Stomach (tissue), 9 donors: ENCODE measurements around the gene SLC22A31. TPM values are rescaled to one million over a fixed set of nuclear protein-coding genes. Genes with fewer than 3 reads are reported as not detected.

Experiments
- DNase-seq, 2 donors: peaks; one replicate each; pipeline versions ENCODE4 v3.0.0 to v3.0.0-alpha.2; 2013 to 2019
- H3K27ac ChIP-seq, 5 donors: fragments of 200-600 bp in 4 of 5; sonication (generic) in 4 of 5; one replicate each; pipeline ENCODE4 v1.5.1; 2013 to 2019; ENCODE audit warnings: mild to moderate bottlenecking in 1 of 5, moderate library complexity in 1 of 5
- H3K27me3 ChIP-seq, 3 donors: fragments of 200-600 bp; sonication (generic); one replicate each; pipeline ENCODE4 v1.5.1; 2017 to 2019; ENCODE audit warnings: mixed run types in 1 of 3
- H3K36me3 ChIP-seq, 4 donors: fragments of 200-600 bp; sonication (generic); 1 replicate in 3 of 4; 2 replicates in 1 of 4; pipeline ENCODE4 v1.5.1; 2016 to 2019
- H3K4me1 ChIP-seq, 4 donors: fragments of 200-600 bp; sonication (generic); one replicate each; pipeline ENCODE4 v1.5.1; 2016 to 2019
- H3K4me3 ChIP-seq, 4 donors: fragments of 200-600 bp; sonication (generic) in 3 of 4; one replicate each; pipeline ENCODE4 v1.5.1; 2016 to 2019; ENCODE audit warnings: mild to moderate bottlenecking in 1 of 4
- H3K9me3 ChIP-seq, 4 donors: fragments of 200-600 bp; sonication (generic); one replicate each; pipeline ENCODE4 v1.5.1; 2016 to 2019
- CTCF ChIP-seq, 7 experiments: fragments of 450-650 bp in 4 of 7; fragments of 200-600 bp in 3 of 7; sonication (generic) in 3 of 7; IDR thresholded peaks; one replicate each; pipeline ENCODE4 v1.5.1; 2016 to 2019; ENCODE audit warnings: antibody characterized with exemption in 7 of 7, control low read depth in 2 of 7, mild to moderate bottlenecking in 1 of 7
- EP300 ChIP-seq: sonication (generic); formaldehyde crosslinking; IDR thresholded peaks from one replicate; pipeline ENCODE4 v1.6.1; 2017; ENCODE audit warnings: antibody characterized with exemption
- POLR2A ChIP-seq, 4 donors: fragments of 450-650 bp; IDR thresholded peaks; one replicate each; pipeline ENCODE4 v1.6.1; 2016; ENCODE audit warnings: antibody characterized with exemption in 4 of 4, control low read depth in 2 of 4, mild to moderate bottlenecking in 1 of 4, moderate library complexity in 1 of 4
- POLR2AphosphoS5 ChIP-seq, 3 donors: sonication (generic); formaldehyde crosslinking; IDR thresholded peaks; one replicate each; pipeline ENCODE4 v1.6.1; 2016; ENCODE audit warnings: antibody characterized with exemption in 3 of 3
- WGBS, 5 donors: extraction: QIAGEN DNeasy Blood & Tissue Kit in 3 of 5; methylation state at CpG; one replicate each; pipeline versions ENCODE4 v1.1.5 to v1.1.7; 2013 to 2018; 5-methylcytosine and 5-hydroxymethylcytosine counted together
- intact Hi-C: fragments of 100-400 bp; cut with DNase I; formaldehyde crosslinking; loops from one replicate; pipeline ENCODE4 v1.15.1; 2023; ENCODE audit warnings: low total_unique reads
- polyA plus RNA-seq, 3 donors: library from polyadenylated mRNA; stranded (reverse); fragments of 200-250 nt; gene quantifications; one replicate each; pipeline ENCODE4 v1.2.3, GENCODE V29; 2013
- total RNA-seq, 5 donors: library from RNA; depleted of rRNA; stranded (reverse); fragments of >200 nt; gene quantifications; one replicate each; pipeline versions ENCODE4 v1.1.0 to v1.2.3, GENCODE V29; 2014 to 2016
- donor health status: healthy with polysubstance abuse.
- donor health status: Bipolar disorder and iron deficiency.
- donor health status: healthy.

SLC22A31 gene
- total and polyA plus RNA-seq, 8 donors, result 1.4 to 6.4 (median 2.8) TPM; not detected in 4

- intact Hi-C loops, result no loop called here
- TF ChIP-seq POLR2A (IDR thresholded peaks at IDR 0.05) (no peak), POLR2AphosphoS5 (IDR thresholded peaks at IDR 0.05) (no peak), CTCF (IDR thresholded peaks at IDR 0.05) (no peak), EP300 (no peak)
- Histone ChIP-seq H3K4me1 (peaks cover 15 to 35% (median 26%) of the 10 kb centered on the region in 4 donors), H3K9me3 (peaks cover 0 to 8% (median 1%) of the 10 kb centered on the region in 4 donors), H3K36me3 (peaks cover 17 to 43% (median 39%) of the 10 kb centered on the region in 4 donors), H3K27me3 (peaks cover 0 to 6% (median 0%) of the 10 kb centered on the region in 3 donors), H3K4me3 (no peak overlapping the region), H3K27ac (no peak overlapping the region)
- 58 to 72% (median 70%) methylated on average over 2 to 19 of the region's 19 CpGs for WGBS, 5 donors
- no peak for DNase-seq
Observed at GRCh38 chr16:89153848-89154271, 46.5 kb downstream of the SLC22A31 start.

- no peak overlapping the region for H3K27ac ChIP-seq
- peaks cover 0 to 6% (median 0%) of the 10 kb centered on the region in 3 donors for H3K27me3 ChIP-seq
- H3K36me3 ChIP-seq, result peaks cover 17 to 50% (median 46%) of the 10 kb centered on the region in 4 donors
- DNase-seq, result no peak
- TF ChIP-seq CTCF (IDR thresholded peaks at IDR 0.05) (no peak), POLR2A (IDR thresholded peaks at IDR 0.05) (no peak), EP300 (no peak), POLR2AphosphoS5 (IDR thresholded peaks at IDR 0.05) (no peak)
- peaks cover 0 to 12% (median 1%) of the 10 kb centered on the region in 4 donors for H3K9me3 ChIP-seq
- no peak overlapping the region for H3K4me3 ChIP-seq
- WGBS, 5 donors, result 85 to 89% (median 87%) methylated on average over 35 to 41 of the region's 41 CpGs
- intact Hi-C loops, result no loop called here
- H3K4me1 ChIP-seq, result peaks cover 15 to 35% (median 26%) of the 10 kb centered on the region in 4 donors
Observed at GRCh38 chr16:89152831-89153700, 47.3 kb downstream of the SLC22A31 start.

DNA sequence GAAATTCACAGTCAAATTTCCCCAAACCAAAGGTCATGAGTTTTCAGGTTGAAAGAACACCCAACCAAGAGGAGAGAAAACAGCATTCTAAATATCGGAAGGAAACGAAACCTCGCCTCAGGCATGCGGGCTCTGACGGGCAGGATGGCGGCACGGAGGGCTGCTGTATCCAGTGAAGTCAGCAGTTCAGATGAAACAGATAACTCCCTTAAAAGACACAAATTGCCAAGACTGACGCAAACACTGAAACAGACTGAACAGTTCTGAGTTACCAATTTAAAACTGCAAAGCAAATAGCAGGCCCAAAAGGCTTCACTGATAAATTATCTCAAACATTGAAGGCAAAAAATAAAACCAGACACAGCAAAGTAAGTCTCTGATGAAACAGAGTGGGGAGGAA is 49.4 kb downstream of the SLC22A31 start:
- H3K9me3 ChIP-seq, result peaks cover 0 to 12% (median 1%) of the 10 kb centered on the region in 4 donors
- WGBS, 5 donors, result 91 to 97% (median 94%) methylated on average over 8 of the region's 8 CpGs
- no peak for DNase-seq
- peaks cover 21 to 65% (median 61%) of the 10 kb centered on the region in 4 donors for H3K36me3 ChIP-seq
- intact Hi-C loops, result no loop called here
- H3K4me3 ChIP-seq, result no peak overlapping the region
- peaks cover 0 to 2% (median 0%) of the 10 kb centered on the region in 3 donors for H3K27me3 ChIP-seq
- TF ChIP-seq POLR2AphosphoS5 (IDR thresholded peaks at IDR 0.05) (no peak), CTCF (IDR thresholded peaks at IDR 0.05) (no peak), EP300 (no peak), POLR2A (IDR thresholded peaks at IDR 0.05) (no peak)
- H3K27ac ChIP-seq, result no peak overlapping the region
- H3K4me1 ChIP-seq, result peaks cover 13 to 22% (median 18%) of the 10 kb centered on the region in 4 donors

DNA sequence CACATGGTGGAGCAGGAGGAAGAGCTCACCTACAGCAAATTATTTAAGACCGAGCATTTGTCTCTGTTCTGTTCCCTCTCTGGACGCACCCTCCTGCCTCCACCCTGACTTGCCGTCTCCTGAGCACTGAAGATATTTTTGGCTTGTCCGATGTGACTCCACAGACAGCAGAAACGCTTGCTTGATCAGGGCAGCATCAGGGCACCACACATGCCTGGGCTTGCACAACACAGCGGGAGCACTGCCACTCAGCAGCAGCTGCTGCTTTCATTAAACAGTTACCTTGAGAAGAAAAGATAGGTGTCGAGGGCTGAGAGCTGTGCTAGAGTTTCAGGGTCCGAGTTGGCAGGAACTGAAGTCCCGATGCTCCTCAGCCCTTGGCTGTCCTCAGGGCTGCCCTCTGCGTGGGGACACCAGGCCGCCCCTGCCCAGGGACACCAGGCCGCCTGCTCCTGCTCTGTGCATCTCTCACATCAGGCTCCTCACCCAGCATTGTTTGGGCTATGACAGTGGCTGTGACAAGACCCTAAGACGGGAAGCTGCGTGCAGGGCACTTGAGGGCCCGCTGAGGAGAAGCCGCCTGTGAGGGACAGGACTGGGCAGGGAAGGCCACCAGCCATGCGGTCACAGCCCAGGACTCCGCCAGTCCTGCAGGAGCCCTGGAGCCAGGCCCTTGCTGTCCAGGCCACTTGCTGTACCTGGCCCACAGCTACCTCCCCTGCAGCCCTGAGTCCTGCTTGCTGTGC is 50.1 kb downstream of the SLC22A31 start:
- intact Hi-C loops, result no loop called here
- Histone ChIP-seq H3K9me3 (peaks cover 0 to 12% (median 1%) of the 10 kb centered on the region in 4 donors), H3K27ac (no peak overlapping the region), H3K4me1 (peaks cover 10 to 15% (median 13%) of the 10 kb centered on the region in 4 donors), H3K4me3 (no peak overlapping the region), H3K36me3 (peaks cover 27 to 72% (median 68%) of the 10 kb centered on the region in 4 donors), H3K27me3 (no peaks in the 10 kb centered on the region)
- 94 to 99% (median 97%) methylated on average over 16 to 18 of the region's 18 CpGs for WGBS, 5 donors
- TF ChIP-seq POLR2AphosphoS5 (IDR thresholded peaks at IDR 0.05) (no peak), CTCF (IDR thresholded peaks at IDR 0.05) (no peak), EP300 (no peak), POLR2A (IDR thresholded peaks at IDR 0.05) (no peak)
- DNase-seq, result no peak
